Mammary microvascular endothelial cell (primary cell): ENCODE measurements around the gene NUDC. TPM values are rescaled to one million over a fixed set of nuclear protein-coding genes. Genes with fewer than 3 reads are reported as not detected.

Experiments used
- total RNA-seq: library from RNA; depleted of rRNA; stranded (reverse); fragments of >200 nt; gene quantifications from 2 replicates; pipeline ENCODE4 v1.2.3, GENCODE V29; 2015

NUDC gene
- 99.9 and 108 TPM in 2 replicates for total RNA-seq

DNA sequence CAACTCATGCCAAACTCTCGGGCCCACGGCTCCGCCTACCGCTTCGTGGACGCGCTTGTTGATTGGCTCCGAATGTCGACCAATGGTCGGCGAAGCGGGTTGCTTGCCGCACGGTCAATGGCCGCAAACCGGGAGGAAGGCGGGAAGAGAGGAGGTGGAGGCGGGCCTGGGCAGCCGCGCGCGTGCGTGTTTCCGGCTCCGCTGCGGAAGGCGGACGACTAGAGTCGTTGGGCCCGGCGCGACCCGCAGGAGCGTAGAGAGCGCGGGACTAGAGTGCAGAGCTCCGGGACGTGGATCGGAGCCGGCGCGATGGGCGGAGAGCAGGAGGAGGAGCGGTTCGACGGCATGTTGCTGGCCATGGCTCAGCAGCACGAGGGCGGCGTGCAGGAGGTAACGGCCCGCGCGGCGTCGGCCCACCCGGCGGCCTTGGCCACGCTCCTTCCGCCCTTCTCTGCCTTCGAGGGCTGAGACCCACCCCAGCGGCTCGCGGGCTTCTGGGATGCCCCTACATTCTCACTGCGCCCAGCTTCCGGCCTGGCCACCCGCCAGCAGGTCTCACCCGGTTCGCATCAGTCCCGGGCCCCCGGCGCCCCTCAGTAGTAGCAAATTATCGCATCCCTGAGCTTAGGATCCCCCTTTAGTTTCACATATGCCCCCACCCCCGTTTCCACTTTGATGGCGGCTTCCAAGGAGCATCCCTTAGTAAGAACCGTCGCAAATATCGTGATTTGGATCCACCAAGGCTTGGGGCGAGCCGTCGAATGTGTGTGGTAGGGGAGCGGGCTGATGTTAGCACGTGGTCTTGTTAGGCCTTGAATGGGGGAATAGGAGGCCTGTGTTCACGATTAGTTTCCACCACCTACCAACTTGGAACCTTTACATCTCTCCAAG lies at the start of gene NUDC:
Gene NUDC (plus strand): TSS at position 204 of the 891 bp plus-strand sequence. CDS start 106 bp downstream, at position 310.

DNA sequence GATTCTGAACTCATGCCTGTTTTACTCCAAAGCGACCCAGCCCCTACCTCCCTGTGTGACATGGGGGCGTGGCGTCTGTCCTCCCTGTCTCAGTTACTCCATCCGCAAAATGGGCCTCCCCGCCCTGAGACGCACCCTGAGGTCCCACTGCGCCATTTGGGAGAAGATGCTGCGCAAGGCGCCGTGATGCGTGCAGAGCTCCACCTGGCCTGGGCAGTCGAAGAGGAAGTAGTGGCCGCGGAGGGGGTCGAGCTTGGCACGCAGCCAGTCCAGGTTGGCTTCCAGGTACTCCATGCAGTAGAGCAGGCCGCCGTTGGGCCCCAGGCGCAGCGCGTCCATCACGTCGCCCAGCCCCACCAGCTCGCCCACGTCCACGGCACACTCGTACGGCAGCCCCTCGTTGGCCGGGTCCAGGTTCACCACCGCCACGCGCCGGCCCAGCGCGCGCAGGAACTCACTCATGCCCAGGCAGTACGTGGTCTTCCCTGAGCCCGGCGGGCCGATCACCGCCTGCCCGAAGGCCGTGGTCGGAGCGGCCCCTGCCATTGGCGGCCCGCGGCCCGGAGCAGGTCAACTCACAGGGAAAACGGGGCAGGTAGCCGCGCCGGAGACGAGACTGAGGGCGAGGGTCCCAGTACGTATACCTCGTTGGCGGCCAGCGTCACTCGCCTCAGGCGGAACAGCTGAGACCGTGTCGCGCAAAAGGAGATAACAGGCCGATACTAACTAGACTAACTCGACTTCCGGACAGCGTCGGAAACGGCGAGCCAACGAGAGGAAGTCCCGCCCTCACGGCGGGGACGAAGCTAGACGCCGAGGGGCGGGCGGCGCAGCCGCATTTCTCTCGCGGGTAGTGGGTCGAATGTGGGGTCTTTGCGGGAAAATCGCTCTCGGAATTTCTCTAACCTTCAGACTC lies 31.7 kb upstream of the NUDC start, which contains the start of gene GPN2:
Gene GPN2 (minus strand): TSS at position 733 of the 916 bp plus-strand sequence. CDS start 187 bp downstream, at position 546.

DNA sequence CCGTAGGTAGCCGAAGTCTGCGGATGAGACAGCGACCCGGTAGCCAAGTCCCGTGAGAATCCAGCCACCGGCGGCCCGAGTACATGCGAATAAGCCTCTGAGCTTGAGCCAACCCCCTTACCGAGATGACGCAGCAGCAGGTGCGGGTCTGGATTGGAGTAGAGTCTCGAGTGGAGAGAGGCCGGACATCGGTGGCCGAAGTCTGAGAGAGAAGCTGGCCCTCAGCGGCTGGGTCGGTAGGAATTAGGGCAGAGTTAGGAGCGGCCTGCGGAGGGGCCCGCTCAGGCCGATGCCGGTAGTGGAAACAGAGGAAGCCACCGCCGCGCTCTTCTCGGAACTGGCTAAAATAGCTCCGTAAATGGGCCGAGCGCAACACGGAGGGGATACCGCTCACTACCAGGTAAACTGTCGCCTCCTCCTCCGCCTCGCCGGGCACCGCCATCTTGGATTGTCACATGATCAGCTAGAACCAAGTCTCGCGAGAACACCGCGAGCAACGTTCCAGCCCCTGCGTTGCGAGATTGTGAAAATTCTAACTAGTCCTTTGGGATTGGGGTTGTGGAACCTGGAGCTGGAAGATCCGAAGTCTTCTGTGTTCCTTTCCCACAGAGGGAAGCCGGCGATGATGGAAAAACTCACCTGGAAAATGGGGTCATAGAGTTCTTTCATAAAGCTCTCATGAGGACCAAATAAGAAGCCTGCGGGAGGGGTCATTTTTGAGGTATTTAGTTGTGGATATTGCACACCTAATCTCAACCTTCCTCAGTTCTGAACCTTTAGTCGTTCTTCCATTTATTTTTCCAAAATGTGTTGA lies 21.3 kb upstream of the NUDC start, which contains the start of gene GPATCH3:
Gene GPATCH3 (minus strand): TSS at position 467 of the 814 bp plus-strand sequence. CDS start 25 bp downstream, at position 442.

DNA sequence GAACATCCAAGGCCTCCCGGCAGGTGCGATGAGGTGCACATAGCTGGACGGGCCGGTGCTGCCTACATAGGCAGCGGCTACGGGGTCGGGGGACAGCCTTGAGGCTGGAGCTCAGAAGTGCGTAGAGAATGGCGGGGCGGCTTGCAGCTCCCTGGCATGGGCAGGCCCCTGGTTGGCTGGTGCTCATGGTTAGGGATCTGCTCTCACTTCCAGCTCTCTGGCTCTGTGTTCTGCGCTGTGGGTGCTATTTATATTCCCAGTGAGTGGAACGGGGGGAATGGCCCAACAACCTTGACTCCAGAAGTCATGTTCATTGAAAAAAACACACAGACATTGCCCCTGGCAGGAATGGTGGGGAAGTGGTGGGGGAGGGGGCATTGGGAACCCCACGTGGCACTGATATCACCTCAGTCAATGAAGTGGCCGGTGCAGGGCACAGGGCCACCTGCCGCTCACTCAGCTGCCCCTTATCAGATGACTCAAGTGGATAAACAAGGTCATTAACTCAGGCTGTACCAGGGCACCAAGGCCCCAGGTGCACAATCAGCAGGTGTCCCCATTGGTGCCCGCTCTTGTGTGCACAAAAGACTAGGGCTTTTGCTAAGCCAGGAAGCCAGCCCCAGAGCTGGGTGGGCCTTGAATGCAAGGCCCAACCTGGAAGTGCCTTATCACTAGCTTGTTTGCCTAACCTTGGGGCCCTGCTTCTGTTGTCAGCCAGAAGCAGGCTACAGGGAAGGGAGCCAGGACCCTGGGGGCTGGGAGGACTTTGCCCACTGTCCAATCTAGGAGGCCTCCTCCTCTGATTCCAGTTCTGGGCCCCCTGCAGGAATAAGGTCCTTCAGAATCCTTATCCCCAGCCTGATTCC lies 7.6 kb upstream of the NUDC start, which contains the start of gene NR0B2:
Gene NR0B2 (minus strand): TSS at position 222 of the 866 bp plus-strand sequence. CDS start 35 bp downstream, at position 187.

DNA sequence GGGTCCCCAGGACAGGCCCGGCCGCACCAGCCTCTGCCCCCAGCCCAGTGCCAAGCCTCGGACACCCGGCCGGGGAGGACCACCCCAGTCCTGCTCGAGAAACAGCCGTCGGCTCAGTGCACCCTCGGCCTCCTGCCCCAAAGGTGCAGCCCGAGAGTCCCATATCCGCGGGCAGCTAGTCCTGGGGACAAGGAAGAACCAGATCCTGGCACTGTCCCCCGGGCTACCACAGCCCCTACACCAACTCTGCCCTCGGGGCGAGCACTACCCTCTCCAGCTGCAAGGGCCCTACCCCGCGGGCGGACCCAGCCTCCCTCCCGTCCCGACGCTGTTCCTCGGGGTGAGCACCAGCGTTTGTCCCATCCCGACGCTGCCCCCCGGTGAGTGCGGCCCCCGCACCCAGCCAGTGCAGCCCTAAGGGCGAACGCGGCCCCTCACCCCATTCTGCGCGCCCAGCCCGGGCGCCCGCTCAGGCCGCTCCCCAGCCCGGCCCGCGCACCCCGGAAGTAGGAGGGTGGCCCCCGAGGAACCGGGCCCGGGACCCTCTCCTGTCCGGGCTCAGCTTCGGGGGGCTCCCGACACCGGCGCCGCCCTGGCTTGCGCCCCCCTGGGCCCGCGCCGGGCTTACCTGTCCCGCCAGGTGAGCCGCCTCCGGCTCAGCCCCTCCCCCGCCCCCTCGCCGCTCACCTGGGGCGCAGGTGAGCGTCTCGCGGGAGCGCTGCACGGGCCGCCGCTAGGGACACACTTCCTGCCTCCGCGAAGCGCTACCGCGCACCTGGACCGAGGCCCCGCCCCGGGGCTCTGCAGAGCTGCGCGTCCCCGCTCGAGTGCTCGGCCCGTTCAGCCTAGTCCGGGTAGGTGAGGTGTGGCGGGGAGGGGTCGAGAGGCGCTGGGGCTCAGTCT lies 38.4 kb downstream of the NUDC start, which contains the start of gene KDF1:
Gene KDF1 (minus strand): TSS at position 747 of the 903 bp plus-strand sequence. CDS start 8,088 bp downstream, outside the sequence.

DNA sequence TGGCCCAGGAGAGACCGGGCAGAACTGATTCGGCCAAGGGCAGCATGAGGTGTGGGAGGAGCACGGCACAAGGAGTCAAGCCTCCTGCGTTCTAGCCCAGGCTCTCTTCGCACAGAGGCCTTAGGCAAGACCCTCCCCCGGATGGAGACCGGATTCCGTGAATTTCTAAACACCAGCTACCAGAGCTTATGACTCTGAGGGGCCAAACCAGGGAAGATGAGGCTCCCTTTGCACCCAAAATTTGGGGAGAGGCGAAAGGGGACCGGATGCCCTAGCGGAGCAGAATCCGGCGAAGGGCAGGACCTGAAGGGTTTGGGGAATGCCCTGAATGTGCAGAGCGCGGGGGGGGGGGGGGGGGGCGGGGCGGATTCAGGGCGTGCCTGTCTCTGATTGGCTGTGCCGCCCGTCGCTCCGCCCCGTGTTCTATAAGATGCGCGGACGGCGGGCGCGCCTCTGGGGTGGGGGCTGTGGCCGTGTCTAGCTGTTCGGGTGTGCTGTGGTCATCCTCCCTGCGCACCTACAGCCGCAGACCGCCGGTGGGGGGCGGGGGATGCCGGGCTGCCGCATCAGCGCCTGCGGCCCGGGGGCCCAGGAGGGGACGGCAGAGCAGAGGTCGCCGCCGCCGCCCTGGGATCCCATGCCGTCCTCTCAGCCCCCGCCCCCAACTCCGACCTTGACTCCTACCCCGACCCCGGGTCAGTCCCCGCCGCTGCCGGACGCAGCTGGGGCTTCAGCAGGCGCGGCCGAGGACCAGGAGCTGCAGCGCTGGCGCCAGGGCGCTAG lies 71.9 kb downstream of the NUDC start, which contains the start of gene TRNP1:
Gene TRNP1 (plus strand): TSS at position 456 of the 783 bp plus-strand sequence. CDS start 95 bp downstream, at position 551.

Other genes with a start within 250 kb of the NUDC start
- 24.8 and 25.0 TPM in 2 replicates for gene ARID1A, start 225.7 kb upstream of the NUDC start, total RNA-seq
- 4.8 and 8.4 TPM in 2 replicates for gene PIGV, start 133.8 kb upstream of the NUDC start, total RNA-seq
- gene ZDHHC18, start 95.1 kb upstream of the NUDC start, total RNA-seq = 13.8 and 19.3 TPM in 2 replicates
- gene SFN, start 58.6 kb upstream of the NUDC start, total RNA-seq = 0.20 and 0.80 TPM in 2 replicates
- gene GPN2, start 31.5 kb upstream of the NUDC start, total RNA-seq = 4.5 and 10.2 TPM in 2 replicates
- 8.3 and 10.3 TPM in 2 replicates for gene GPATCH3, start 21.3 kb upstream of the NUDC start, total RNA-seq
- gene NR0B2, start 7.8 kb upstream of the NUDC start, total RNA-seq = not detected in 2 replicates
- not detected in 2 replicates for gene KDF1, start 38.7 kb downstream of the NUDC start, total RNA-seq
- gene TRNP1, start 71.9 kb downstream of the NUDC start, total RNA-seq = 230 and 265 TPM in 2 replicates
- gene TENT5B, start 91.1 kb downstream of the NUDC start, total RNA-seq = 3.0 and 3.7 TPM in 2 replicates
- gene SLC9A1, start 233.4 kb downstream of the NUDC start, total RNA-seq = 21.3 and 28.6 TPM in 2 replicates